CD4-positive, alpha-beta T cell treated with Interleukin-12 subunit alpha and Interleukin-12 subunit beta, for 1 hour (primary cell): Measurements from ENCODE around the gene HOATZ.
A peak's percentile ranks its signal among the peaks of the same experiment; 100 is the strongest.

Source experiments
- DNase-seq: peaks from one replicate; pipeline ENCODE4 v3.0.0-alpha.2; 2020

HOATZ gene

DNA sequence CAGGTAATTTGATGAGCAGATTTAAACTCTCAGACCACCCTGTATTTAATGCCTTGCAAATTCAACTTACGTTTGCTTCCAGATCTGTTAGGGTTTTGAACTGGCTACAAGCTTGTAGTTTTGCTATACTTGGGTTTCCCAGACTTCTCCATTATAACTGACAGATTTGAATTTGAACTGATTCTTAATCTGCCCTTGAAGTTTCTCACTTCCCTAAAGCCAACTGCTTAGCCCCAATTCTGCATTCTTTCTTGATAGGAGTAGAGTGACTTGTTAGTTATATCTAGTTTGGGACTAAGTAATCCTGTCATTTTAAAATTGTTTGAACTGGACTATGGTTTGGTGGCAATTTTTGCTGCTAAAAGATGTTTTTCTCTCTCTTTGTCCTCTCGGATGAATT is 35.7 kb downstream of the HOATZ start:
- DNase-seq: no peak

DNA sequence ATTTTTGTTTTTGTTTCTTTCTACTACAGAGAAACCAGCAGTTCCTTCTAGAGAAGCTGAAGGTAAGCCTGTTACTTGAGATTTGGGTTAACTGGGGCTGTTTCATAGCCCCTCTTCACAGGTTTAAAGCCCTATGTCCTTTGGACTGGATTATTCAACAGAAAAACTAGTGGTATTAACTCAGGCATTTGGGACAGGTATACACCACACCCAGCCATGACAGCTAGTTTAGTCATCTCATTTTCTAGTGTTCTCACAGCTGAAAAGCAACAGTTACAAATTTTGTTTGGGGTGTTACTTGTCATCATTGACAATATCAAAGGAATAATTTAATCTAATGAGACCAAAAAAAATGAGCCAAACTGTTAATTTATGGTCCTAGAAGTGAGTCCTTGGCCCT is 40.0 kb downstream of the HOATZ start:
- DNase-seq: no peak

DNA sequence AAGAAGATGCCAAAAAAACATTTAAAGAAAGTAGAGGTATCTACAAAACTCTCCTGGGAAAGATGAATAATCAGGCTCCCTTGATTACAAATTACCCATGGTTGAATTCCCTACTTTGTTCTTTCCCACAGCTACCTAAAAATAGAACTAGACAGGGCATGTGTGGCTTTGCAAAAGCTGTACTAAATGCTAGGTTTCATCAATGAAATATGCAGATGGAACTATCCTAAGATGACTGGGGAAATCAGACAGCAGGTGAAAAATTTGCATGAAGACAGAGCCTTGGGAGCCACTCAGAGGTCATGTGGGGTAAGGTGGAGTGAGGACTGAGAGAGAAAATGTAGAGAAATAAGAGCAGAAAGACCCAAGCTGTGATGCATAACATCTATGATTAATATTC is 40.7 kb downstream of the HOATZ start:
- no peak for DNase-seq

DNA sequence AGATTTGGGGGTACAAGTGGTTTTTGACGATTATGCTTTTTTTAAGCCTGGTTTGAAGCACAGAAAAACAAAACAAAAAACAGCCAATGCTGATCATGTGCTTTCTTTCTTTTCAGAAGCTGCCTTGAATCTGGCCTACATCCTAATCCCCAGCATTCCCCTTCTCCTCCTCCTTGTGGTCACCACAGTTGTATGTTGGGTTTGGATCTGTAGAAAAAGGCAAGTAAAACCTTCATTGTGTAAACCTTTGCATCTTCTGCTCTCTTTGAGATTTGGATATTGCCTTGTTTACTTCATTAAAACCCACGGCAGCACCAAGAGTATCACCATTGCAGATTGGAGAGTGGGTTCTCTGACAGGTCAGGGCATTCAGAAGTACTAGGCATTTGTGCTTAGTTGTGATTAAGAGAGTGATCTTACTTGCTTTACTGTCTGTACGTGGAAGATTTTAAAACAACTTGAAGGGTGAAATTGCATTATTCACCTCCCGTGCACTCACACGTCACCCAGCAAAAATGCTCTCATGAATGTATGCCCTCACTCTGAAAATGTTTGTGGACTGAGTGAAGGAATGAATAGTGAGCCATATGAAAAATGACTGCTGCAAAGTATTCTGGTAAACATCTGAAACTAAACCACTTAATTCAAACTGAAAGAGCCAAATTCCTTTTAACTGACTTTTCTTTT is 43.0 kb downstream of the HOATZ start:
- DNase-seq: no peak

DNA sequence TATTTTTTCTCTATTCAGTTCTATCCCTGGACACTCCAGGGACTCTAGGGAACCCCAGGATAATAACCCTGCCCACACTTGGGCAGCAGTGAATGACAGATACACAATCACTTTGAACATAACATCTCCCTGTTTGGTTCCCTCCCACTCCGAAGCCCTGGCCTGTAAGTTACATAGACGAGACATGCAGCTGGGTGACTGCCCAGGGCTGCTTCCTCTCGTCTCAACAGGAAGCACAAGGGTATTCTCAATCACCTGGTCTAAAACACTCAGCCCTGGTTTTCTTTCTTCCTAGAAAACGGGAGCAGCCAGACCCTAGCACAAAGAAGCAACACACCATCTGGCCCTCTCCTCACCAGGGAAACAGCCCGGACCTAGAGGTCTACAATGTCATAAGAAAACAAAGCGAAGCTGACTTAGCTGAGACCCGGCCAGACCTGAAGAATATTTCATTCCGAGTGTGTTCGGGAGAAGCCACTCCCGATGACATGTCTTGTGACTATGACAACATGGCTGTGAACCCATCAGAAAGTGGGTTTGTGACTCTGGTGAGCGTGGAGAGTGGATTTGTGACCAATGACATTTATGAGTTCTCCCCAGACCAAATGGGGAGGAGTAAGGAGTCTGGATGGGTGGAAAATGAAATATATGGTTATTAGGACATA is 45.4 kb downstream of the HOATZ start:
- DNase-seq: no peak

- no peak for DNase-seq
These were observed 46.2 kb downstream of the HOATZ start for GRCh38 chr11:111560800-111561199.

GRCh38 chr11:111561306-111561705 is 46.7 kb downstream of the HOATZ start:
- DNase-seq: no peak

DNA sequence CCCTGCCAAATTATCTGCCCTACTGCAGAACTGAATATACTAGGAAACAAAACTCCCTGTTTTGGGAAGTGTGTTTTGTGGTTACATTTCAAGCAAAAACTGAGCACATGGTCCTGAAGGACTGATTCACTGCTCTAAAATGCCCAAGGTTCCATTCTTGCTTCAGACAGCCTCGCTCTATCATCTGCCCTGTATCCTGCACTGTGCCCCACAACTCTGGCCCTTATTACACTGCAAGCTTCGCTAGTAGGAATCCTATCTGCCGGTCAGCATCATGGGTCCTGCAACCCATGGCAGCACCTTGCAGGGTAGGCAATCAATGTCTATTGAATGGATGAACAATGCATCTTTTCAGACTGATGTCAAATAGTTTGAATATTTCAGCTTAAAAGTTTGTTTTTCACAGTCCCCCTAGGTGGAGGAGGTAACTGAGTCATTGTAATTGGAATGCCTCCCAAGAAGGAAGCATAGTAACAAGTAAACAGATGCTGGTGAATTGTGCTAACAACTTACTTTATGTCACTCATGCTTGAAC is 47.3 kb downstream of the HOATZ start:
- DNase-seq: no peak

DNA sequence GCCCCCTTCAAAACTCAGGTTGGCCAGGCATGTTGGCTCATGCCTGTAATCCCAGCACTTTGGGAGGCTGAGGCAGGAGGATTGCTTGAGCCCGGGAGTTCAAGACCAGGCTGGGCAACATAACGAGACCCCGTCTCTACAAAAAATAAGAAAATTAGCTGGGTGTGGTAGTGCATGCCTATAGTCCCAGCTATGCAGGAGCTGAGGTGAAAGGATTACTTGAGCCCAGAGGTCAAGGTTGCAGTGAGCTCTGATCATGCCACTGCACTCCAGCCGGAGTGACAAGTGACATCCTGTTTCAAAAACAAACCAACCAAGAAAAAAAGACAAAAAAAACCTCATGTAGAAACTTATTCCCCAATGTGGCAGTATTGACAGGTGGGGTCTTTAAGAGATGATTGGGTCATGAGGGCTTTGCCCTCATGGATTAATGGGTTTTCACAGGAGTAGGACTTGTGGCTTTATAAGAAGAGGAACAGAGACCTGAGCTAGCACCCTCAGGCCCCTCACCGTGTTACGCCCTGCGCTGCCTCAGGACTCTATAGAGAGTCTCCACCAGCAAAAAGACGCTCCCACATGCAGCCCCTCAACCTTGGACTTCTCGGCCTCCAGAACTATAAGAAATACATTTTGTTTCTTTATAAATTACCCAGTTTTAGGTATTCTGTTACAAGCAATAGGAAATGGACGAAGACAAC is 48.3 kb downstream of the HOATZ start:
- no peak for DNase-seq

DNA sequence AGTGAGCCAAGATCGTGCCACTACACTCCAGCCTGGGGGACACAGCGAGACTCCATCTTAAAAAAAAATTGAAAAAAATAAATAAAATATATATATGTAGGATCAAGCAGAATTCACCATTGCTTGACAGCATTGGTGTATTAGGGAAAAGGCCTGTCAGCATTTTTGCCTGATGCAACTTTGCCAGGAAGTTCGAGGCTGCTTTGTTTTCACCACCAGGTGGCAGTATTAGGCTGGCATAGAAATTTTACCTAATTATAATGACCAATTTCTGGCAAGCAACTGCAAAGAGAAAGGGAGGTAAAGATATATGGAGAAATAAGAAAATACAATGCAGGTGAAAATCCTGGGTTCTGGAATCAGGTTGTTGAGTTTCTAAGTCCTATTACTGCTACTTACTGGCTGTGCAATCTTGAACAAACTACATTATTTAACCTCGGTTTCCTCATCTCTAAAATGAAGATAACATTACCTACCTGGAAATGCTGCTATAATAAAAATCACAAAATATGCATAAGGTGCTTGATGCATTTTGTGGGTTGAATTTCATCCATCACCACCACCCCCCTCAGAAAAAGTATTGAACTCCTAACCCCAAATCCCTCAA is 50.6 kb downstream of the HOATZ start:
- peak; percentile 69 for DNase-seq

- no peak for DNase-seq
These were observed 51.7 kb downstream of the HOATZ start for GRCh38 chr11:111566324-111566723.

GRCh38 chr11:111569476-111569875 is 54.9 kb downstream of the HOATZ start:
- no peak for DNase-seq

DNA sequence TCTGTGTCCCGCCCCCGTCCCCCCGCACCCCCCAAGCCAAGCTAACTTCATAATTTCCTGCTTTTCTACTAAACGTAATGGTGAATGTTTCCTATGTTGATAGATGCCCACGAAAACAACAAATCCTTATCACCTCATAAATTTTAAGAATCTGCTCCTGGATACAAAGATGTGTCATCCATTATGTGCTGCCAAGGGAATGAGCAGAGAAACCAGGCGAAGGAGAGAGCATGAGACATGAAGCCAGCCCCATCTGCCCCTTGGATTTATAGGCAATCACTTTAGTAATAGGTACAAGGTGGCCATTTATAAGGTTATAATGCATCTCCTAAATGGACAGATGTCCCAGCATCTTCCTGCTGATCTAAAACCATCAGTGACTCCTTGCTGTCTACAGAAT is 56.2 kb downstream of the HOATZ start:
- DNase-seq: no peak

- no peak for DNase-seq
These were observed 57.4 kb downstream of the HOATZ start for GRCh38 chr11:111571829-111572501.

- no peak for DNase-seq
These were observed 58.0 kb downstream of the HOATZ start for GRCh38 chr11:111572581-111572980.

- no peak for DNase-seq
These were observed 59.3 kb downstream of the HOATZ start for GRCh38 chr11:111573821-111574249.

GRCh38 chr11:111574373-111575225 is 60.0 kb downstream of the HOATZ start:
- DNase-seq: no peak

DNA sequence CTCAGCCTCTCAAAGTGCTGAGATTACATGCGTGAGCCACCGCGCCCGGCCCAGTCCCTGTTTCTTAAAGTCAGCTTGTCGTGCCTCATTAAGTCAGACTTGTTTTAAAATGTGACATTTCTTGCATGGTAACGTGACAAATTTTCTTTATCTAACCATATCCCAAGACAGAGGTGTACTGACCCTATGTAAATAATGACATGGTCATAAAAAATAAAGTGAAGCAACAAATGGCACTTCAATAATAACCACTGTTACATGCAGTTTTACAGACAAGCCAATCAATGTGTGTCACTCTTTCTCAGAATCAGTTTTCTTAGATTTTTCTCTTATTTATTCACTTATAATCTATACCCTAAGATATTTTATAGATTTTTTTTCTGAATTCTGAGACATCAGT is 61.2 kb downstream of the HOATZ start:
- DNase-seq: no peak

- no peak for DNase-seq
These were observed 63.2 kb downstream of the HOATZ start for GRCh38 chr11:111577821-111578220.

DNA sequence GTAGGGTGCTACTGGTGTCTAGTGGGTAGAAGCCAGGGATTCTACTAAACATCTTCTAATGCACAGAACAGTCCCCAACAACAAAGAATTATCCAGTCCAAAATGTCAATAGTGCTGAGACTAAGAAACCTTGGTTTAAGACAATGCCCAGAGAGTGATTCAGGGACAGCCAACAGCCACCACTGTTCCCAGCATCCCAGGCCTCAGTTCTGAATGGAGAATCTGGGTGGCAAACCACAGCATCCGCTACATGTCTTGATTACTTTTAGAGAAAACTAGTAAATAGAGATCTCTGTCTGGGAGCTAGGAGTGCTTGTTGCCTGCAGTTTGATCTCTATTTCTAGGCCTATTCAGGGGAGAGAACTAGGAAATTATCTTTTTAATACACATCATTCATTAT is 66.8 kb downstream of the HOATZ start:
- DNase-seq: no peak

DNA sequence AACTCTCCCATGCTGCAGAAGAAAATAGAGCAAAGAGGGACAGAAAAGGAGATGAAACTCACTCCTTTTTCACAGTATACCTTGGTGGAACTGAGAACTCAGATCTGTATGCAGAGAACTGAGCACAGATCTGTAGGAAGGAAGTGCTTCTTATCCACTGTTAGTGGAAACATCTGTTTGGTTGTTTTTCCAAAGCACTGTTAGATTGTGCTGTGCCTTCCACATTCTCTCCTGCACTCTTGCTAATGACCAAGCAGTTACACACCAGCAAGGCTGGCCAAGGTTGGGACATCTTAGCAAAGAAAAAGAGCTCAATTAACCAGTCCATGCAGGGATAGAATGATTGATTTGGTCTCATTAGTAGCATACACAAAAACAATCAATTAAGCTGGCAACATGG is 67.6 kb downstream of the HOATZ start:
- no peak for DNase-seq

GRCh38 chr11:111582881-111583280 is 68.3 kb downstream of the HOATZ start:
- no peak for DNase-seq
